ENCODE measurements around the gene CORO7. TPM values are rescaled to one million over a fixed set of nuclear protein-coding genes. Genes with fewer than 3 reads are reported as not detected.
"Not testable (repeated sequence)": the region's sequence is repeated elsewhere in the genome, so short reads cannot be mapped to it uniquely, and the experiment has no call there.

CORO7 gene
- total and polyA plus RNA-seq, 2 donors (not counting 1 experiment from before 2014, with no cell fraction given), result 117 to 230 TPM

- no peaks in the 10 kb centered on the region for H3K9me3 Mint-ChIP-seq (ENCODE audit: insufficient read depth)
- no peak overlapping the region for H3K4me3 Mint-ChIP-seq
- Histone ChIP-seq H3K79me2 (ENCODE audit: control insufficient read depth, insufficient read depth, low read length) (peaks cover 27% of the 10 kb centered on the region), H3K4me3 (ENCODE audit: control extremely low read depth in 1 of 5, extremely low read depth in 1 of 5, insufficient read depth in 1 of 5, low read depth in 2 of 5, low read length in 4 of 5) (no peak overlapping the region), H3K27ac (ENCODE audit: low read length in 2 of 2) (no peak overlapping the region), H4K20me1 (ENCODE audit: control insufficient read depth, insufficient read depth, low read length, poor library complexity, severe bottlenecking) (no peaks in the 10 kb centered on the region), H2AFZ (ENCODE audit: insufficient read depth, low read depth, low read length, poor library complexity, severe bottlenecking) (no peak overlapping the region), H3K9ac (ENCODE audit: low read length) (no peak overlapping the region), H3K36me3 (replicated peaks in 1 of 2; ENCODE audit: control extremely low read depth in 1 of 2, control insufficient read depth in 1 of 2, extremely low read depth in 1 of 2, insufficient read depth in 2 of 2, low read length in 1 of 2) (peaks cover 0 to 7% of the 10 kb centered on the region in 2 experiments), H3K27me3 (replicated peaks in 1 of 4; ENCODE audit: control extremely low read depth in 1 of 4, control insufficient read depth in 3 of 4, insufficient read depth in 4 of 4, low read length in 3 of 4) (peaks cover 0 to 10% (median 0%) of the 10 kb centered on the region in 4 experiments), H3K9me3 (ENCODE audit: control extremely low read depth in 1 of 3, control insufficient read depth in 2 of 3, insufficient read depth in 1 of 3, low read length in 2 of 3) (no peaks in the 10 kb centered on the region), H3K4me2 (replicated peaks; ENCODE audit: low read depth, low read length, poor library complexity, severe bottlenecking) (no peak overlapping the region), H3K4me1 (ENCODE audit: control insufficient read depth in 2 of 2, insufficient read depth in 2 of 2, low read length in 2 of 2) (no peaks in the 10 kb centered on the region)
- DNase-seq (no peak), ATAC-seq (ENCODE audit: low read depth) (no peak)
- no peak for TF ChIP-seq EZH2 (IDR thresholded peaks at IDR 0.05; ENCODE audit: borderline replicate concordance, insufficient read depth, low read depth, low read length, poor library complexity, severe bottlenecking)
- no peak for TF ChIP-seq CTCF (IDR thresholded peaks at IDR 0.05)
- no peak overlapping the region for H3K27ac Mint-ChIP-seq
- H3K27me3 Mint-ChIP-seq, result no peaks in the 10 kb centered on the region
- ChIA-PET CTCF (interaction anchor here (0.6 to 10.0 kb wide), 3 partner anchors 9 to 68 kb away, joined by 4 to 152 read pairs (median 6); no protein-coding TSS in a partner anchor), POLR2A (no interaction called here)
- H3K4me1 Mint-ChIP-seq, result no peaks in the 10 kb centered on the region
- 94% methylated on average over 28 of the region's 32 CpGs for WGBS (ENCODE audit: insufficient coverage)
- intact Hi-C loops (cut with micrococcal nuclease), result no loop called here
These were observed 81.5 kb downstream of the CORO7 start for GRCh38 chr16:4334724-4335495.

- peaks cover 15% of the 10 kb centered on the region for H3K79me2 ChIP-seq (ENCODE audit: control insufficient read depth, insufficient read depth, low read length)
- CTCF ChIA-PET, result interaction anchor here (1.6 to 10.0 kb wide), 2 partner anchors 42 to 69 kb away, joined by 6 to 152 read pairs; no protein-coding TSS in a partner anchor
- H3K27ac ChIP-seq (ENCODE audit: low read length in 2 of 2); H2AFZ ChIP-seq (ENCODE audit: insufficient read depth, low read depth, low read length, poor library complexity, severe bottlenecking); H3K4me3 Mint-ChIP-seq; H3K27me3 Mint-ChIP-seq; H3K9ac ChIP-seq (ENCODE audit: low read length); H3K4me1 Mint-ChIP-seq; H3K4me2 ChIP-seq (replicated peaks; ENCODE audit: low read depth, low read length, poor library complexity, severe bottlenecking); H4K20me1 ChIP-seq (ENCODE audit: control insufficient read depth, insufficient read depth, low read length, poor library complexity, severe bottlenecking); H3K27ac Mint-ChIP-seq; intact Hi-C loops (cut with micrococcal nuclease); DNase-seq; ATAC-seq (ENCODE audit: low read depth); H3K9me3 ChIP-seq (ENCODE audit: control extremely low read depth in 1 of 3, control insufficient read depth in 2 of 3, insufficient read depth in 1 of 3, low read length in 2 of 3); H3K4me3 ChIP-seq (ENCODE audit: control extremely low read depth in 1 of 5, extremely low read depth in 1 of 5, insufficient read depth in 1 of 5, low read depth in 2 of 5, low read length in 4 of 5); POLR2A ChIA-PET; H3K9me3 Mint-ChIP-seq (ENCODE audit: insufficient read depth); H3K36me3 ChIP-seq (replicated peaks in 1 of 2; ENCODE audit: control extremely low read depth in 1 of 2, control insufficient read depth in 1 of 2, extremely low read depth in 1 of 2, insufficient read depth in 2 of 2, low read length in 1 of 2); H3K4me1 ChIP-seq (ENCODE audit: control insufficient read depth in 2 of 2, insufficient read depth in 2 of 2, low read length in 2 of 2): not testable (repeated sequence)
- 91% methylated on average over 8 of the region's 9 CpGs for WGBS (ENCODE audit: insufficient coverage)
- peaks cover 0 to 11% (median 0%) of the 10 kb centered on the region in 4 experiments for H3K27me3 ChIP-seq (replicated peaks in 1 of 4; ENCODE audit: control extremely low read depth in 1 of 4, control insufficient read depth in 3 of 4, insufficient read depth in 4 of 4, low read length in 3 of 4)
These were observed 82.7 kb downstream of the CORO7 start for GRCh38 chr16:4333714-4334113.
